ENCODE data around the gene CLDN11.

DNA sequence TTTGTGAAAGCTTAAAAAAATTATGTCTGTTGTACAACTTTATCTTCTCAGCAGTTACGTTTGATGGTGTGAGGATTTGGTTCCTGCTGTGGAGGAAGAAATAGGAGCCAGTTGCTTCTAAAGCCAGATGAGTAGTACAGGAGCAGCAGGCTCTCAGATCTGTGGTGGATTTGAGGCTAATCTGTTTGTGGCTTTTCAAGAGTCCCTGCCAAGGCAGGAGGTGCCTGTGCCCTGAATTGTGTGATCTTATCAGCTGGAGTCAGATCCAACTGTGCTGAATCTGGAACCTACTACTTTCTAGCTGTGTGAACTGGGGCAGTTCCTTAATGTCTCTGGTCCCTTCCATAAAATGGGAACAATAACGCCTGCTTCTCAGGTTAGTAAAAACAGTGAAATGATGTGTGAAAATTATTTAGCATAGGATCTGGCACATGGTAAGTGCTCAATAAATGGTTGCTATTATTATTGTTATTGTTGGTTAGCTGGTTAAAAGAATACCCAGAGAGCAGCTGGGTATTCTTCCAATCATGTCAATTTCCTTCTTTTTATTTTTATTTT, 7.7 kb downstream of the CLDN11 start:
- TF ChIP-seq, protein P1, sequence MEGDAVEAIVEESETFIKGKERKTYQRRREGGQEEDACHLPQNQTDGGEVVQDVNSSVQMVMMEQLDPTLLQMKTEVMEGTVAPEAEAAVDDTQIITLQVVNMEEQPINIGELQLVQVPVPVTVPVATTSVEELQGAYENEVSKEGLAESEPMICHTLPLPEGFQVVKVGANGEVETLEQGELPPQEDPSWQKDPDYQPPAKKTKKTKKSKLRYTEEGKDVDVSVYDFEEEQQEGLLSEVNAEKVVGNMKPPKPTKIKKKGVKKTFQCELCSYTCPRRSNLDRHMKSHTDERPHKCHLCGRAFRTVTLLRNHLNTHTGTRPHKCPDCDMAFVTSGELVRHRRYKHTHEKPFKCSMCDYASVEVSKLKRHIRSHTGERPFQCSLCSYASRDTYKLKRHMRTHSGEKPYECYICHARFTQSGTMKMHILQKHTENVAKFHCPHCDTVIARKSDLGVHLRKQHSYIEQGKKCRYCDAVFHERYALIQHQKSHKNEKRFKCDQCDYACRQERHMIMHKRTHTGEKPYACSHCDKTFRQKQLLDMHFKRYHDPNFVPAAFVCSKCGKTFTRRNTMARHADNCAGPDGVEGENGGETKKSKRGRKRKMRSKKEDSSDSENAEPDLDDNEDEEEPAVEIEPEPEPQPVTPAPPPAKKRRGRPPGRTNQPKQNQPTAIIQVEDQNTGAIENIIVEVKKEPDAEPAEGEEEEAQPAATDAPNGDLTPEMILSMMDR (IDR thresholded peaks at IDR 0.05; ENCODE audit: insufficient read depth, low read depth, low read length): no peak
- no peak for TF ChIP-seq EZH2 (IDR thresholded peaks at IDR 0.05; ENCODE audit: insufficient read depth, low read length)
